ENCODE data around the gene ABCC9. TPM values are rescaled to one million over a fixed set of nuclear protein-coding genes. Genes with fewer than 3 reads are reported as not detected.

The ABCC9 gene
- total RNA-seq, 3 donors from 2014 or later = 10.2 to 52.0 (median 27.5) TPM

GRCh38 chr12:21774358-21775132, 166.7 kb downstream of the ABCC9 start, which contains the start of gene KCNJ8:
Gene KCNJ8 (minus strand): TSS chr12:21774706. CDS start chr12:21773616, 1,090 bp downstream.
- H3K36me3 ChIP-seq = no peaks in the 10 kb centered on the region
- no peaks in the 10 kb centered on the region for H3K27me3 ChIP-seq
- H3K27ac ChIP-seq = peak within 1 kb of the TSS; percentile 57 to 86
- TF ChIP-seq POLR2A (IDR thresholded peaks at IDR 0.05) = no peak
- TF ChIP-seq, protein P1, sequence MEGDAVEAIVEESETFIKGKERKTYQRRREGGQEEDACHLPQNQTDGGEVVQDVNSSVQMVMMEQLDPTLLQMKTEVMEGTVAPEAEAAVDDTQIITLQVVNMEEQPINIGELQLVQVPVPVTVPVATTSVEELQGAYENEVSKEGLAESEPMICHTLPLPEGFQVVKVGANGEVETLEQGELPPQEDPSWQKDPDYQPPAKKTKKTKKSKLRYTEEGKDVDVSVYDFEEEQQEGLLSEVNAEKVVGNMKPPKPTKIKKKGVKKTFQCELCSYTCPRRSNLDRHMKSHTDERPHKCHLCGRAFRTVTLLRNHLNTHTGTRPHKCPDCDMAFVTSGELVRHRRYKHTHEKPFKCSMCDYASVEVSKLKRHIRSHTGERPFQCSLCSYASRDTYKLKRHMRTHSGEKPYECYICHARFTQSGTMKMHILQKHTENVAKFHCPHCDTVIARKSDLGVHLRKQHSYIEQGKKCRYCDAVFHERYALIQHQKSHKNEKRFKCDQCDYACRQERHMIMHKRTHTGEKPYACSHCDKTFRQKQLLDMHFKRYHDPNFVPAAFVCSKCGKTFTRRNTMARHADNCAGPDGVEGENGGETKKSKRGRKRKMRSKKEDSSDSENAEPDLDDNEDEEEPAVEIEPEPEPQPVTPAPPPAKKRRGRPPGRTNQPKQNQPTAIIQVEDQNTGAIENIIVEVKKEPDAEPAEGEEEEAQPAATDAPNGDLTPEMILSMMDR (IDR thresholded peaks at IDR 0.05) = no peak
- TF ChIP-seq POLR2AphosphoS5 (IDR thresholded peaks at IDR 0.05) = no peak
- DNase-seq (ENCODE audit: low spot score in 2 of 2) = no peak
- no peaks in the 10 kb centered on the region for H3K4me1 ChIP-seq
- H3K9me3 ChIP-seq = no peaks in the 10 kb centered on the region
- peak within 1 kb of the TSS; percentile 56 to 74 (median 57) for H3K4me3 ChIP-seq
- intact Hi-C loops (cut with DNase I; ENCODE audit: low total_unique reads) = no loop called here

- Histone ChIP-seq H3K4me3 (peak overlapping the region; percentile 56 to 74 (median 57)), H3K36me3 (no peaks in the 10 kb centered on the region), H3K27ac (peak overlapping the region in 1 of 2 donors; percentile 21), H3K4me1 (no peaks in the 10 kb centered on the region), H3K9me3 (no peaks in the 10 kb centered on the region), H3K27me3 (no peaks in the 10 kb centered on the region)
- intact Hi-C loops (cut with DNase I; ENCODE audit: low total_unique reads) = no loop called here
- no peak for DNase-seq (ENCODE audit: low spot score in 2 of 2)
- TF ChIP-seq POLR2A (IDR thresholded peaks at IDR 0.05) (no peak), POLR2AphosphoS5 (IDR thresholded peaks at IDR 0.05) (no peak)
- TF ChIP-seq, protein P1 (IDR thresholded peaks at IDR 0.05) = no peak
These were observed 167.4 kb downstream of the ABCC9 start for GRCh38 chr12:21773806-21774205.

DNA sequence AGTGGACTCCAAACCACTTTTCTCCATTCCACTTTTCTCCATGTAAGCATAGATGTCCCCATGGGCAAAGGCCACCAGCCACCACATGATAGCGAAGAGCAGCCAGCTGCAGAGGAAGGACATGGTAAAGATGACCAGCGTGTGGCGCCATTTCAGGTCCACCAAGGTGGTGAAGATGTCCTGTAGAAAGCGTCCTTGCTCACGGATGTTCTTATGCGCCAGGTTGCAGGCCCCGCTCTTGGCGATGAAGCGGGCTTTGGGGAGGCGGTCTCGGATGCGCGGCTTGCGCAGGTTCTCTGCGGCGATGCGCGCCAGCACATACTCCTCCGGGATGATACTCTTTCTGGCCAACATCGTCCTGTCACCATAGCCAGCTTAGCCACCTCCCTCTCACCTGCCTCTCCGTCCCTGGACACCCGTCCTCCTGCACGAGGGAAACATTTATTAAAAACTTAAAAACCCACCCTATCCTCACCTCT, 167.9 kb downstream of the ABCC9 start:
- Histone ChIP-seq H3K27ac (peak overlapping the region in 1 of 2 donors; percentile 21), H3K36me3 (no peaks in the 10 kb centered on the region), H3K4me3 (peak overlapping the region; percentile 56 to 74 (median 57)), H3K4me1 (no peaks in the 10 kb centered on the region), H3K27me3 (no peaks in the 10 kb centered on the region), H3K9me3 (no peaks in the 10 kb centered on the region)
- TF ChIP-seq POLR2A (IDR thresholded peaks at IDR 0.05) = no peak
- TF ChIP-seq, protein P1 (IDR thresholded peaks at IDR 0.05) = peak in 1 of 3 donors; percentile 18
- peak in 1 of 3 donors; percentile 32 for TF ChIP-seq POLR2AphosphoS5 (IDR thresholded peaks at IDR 0.05)
- intact Hi-C loops (cut with DNase I; ENCODE audit: low total_unique reads) = no loop called here
- DNase-seq (ENCODE audit: low spot score in 2 of 2) = no peak

DNA sequence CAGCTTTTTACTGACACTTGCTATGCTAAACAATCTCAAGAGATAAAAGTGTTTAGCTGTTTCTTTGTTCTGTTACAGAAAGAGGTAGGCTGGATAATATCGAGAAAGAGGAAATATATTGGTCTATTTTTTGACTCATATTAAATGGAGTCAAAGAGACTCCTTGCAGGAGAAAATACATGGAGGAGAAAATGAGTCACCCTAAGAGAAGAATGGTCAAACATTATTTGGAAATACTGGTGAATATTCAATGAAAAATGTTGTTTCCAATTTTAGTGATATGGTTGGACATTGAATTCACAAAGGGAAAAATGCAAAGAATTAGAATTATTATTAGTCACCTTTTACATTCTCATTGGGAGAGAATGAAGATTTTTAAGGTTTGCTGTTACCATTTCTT, 169.9 kb downstream of the ABCC9 start:
- TF ChIP-seq POLR2AphosphoS5 (IDR thresholded peaks at IDR 0.05) (no peak), POLR2A (IDR thresholded peaks at IDR 0.05) (no peak)
- TF ChIP-seq, protein P1 (IDR thresholded peaks at IDR 0.05) = no peak
- intact Hi-C loops (cut with DNase I; ENCODE audit: low total_unique reads) = no loop called here
- DNase-seq (ENCODE audit: low spot score in 2 of 2) = no peak
- H3K36me3 ChIP-seq = no peaks in the 10 kb centered on the region
- no peaks in the 10 kb centered on the region for H3K9me3 ChIP-seq
- H3K27me3 ChIP-seq = no peaks in the 10 kb centered on the region
- no peaks in the 10 kb centered on the region for H3K4me1 ChIP-seq
- H3K27ac ChIP-seq = no peak overlapping the region
- peak overlapping the region in 1 of 3 donors; percentile 33 for H3K4me3 ChIP-seq

GRCh38 chr12:21769307-21769706, 171.9 kb downstream of the ABCC9 start:
- no peaks in the 10 kb centered on the region for H3K36me3 ChIP-seq
- no peak overlapping the region for H3K27ac ChIP-seq
- no peaks in the 10 kb centered on the region for H3K27me3 ChIP-seq
- DNase-seq (ENCODE audit: low spot score in 2 of 2) = no peak
- TF ChIP-seq, protein P1 (IDR thresholded peaks at IDR 0.05) = no peak
- no peak for TF ChIP-seq POLR2AphosphoS5 (IDR thresholded peaks at IDR 0.05)
- TF ChIP-seq POLR2A (IDR thresholded peaks at IDR 0.05) = no peak
- no peak overlapping the region for H3K4me3 ChIP-seq
- no peaks in the 10 kb centered on the region for H3K9me3 ChIP-seq
- no peaks in the 10 kb centered on the region for H3K4me1 ChIP-seq
- intact Hi-C loops (cut with DNase I; ENCODE audit: low total_unique reads) = no loop called here

Measured in breast epithelium (tissue), 4 donors.